Measurements from ENCODE around the gene SLC8B1. TPM values are rescaled to one million over a fixed set of nuclear protein-coding genes. Genes with fewer than 3 reads are reported as not detected.

The SLC8B1 gene
- total RNA-seq, 1 experiment from 2014 or later = 34.1 TPM

GRCh38 chr12:113333877-113334785 lies 778 bp downstream of the SLC8B1 start:
- Histone ChIP-seq H3K27ac (ENCODE audit: low read length) (no peak overlapping the region), H3K9ac (ENCODE audit: low read length) (peak overlapping the region; percentile 77), H3K36me3 (ENCODE audit: low read depth, low read length) (peaks cover 12% of the 10 kb centered on the region; the same call in 1 of the 2 replicates), H3K4me1 (ENCODE audit: insufficient read depth, low read length) (peaks cover 15% of the 10 kb centered on the region), H3K4me2 (ENCODE audit: low read length) (peak overlapping the region; percentile 88), H3K9me2 (replicated peaks; ENCODE audit: low read length) (no peaks in the 10 kb centered on the region), H4K20me1 (ENCODE audit: low read length) (no peaks in the 10 kb centered on the region), H3K79me2 (ENCODE audit: low read length) (peaks cover 19% of the 10 kb centered on the region), H2AFZ (ENCODE audit: low read length) (peak overlapping the region; percentile 57), H3K27me3 (ENCODE audit: low read length) (no peaks in the 10 kb centered on the region), H3F3A (ENCODE audit: low read length, unreplicated experiment) (no peaks in the 10 kb centered on the region), H3K9me3 (ENCODE audit: low read length) (no peaks in the 10 kb centered on the region), H3K4me3 (ENCODE audit: low read length) (peak overlapping the region; percentile 77)
- ATAC-seq (peak; percentile 15), DNase-seq (peak; percentile 35)
- intact Hi-C loops (cut with micrococcal nuclease) = no loop called here
- TF ChIP-seq EZH2 (IDR thresholded peaks at IDR 0.05; ENCODE audit: low read length, unreplicated experiment) = no peak
- no peak for TF ChIP-seq EZH2phosphoT487 (IDR thresholded peaks at IDR 0.05; ENCODE audit: borderline replicate concordance, low read length)
- no peak for TF ChIP-seq CTCF (conservative IDR thresholded peaks at IDR 0.05; ENCODE audit: low read depth, low read length)
- ChIA-PET CTCF (interaction anchor here (1.0 kb wide), 1 partner anchor 57 kb away, joined by 4 read pairs; no protein-coding TSS in a partner anchor), POLR2A (ENCODE audit: unreplicated experiment) (interaction anchor here (1.0 kb wide), 1 partner anchor 113 kb away, joined by 10 read pairs; the partner anchor contains the start of gene TPCN1)
- TSS peak; percentile 81 for BruUV-seq (replicated peaks)

GRCh38 chr12:113333418-113333750 lies 1.5 kb downstream of the SLC8B1 start:
- CTCF ChIA-PET = no interaction called here
- H3K27me3 ChIP-seq (ENCODE audit: low read length) = no peaks in the 10 kb centered on the region
- ATAC-seq = no peak
- no peaks in the 10 kb centered on the region for H4K20me1 ChIP-seq (ENCODE audit: low read length)
- POLR2A ChIA-PET (ENCODE audit: unreplicated experiment) = no interaction called here
- no peak for DNase-seq
- peak overlapping the region; percentile 88 for H3K4me2 ChIP-seq (ENCODE audit: low read length)
- TF ChIP-seq CTCF (conservative IDR thresholded peaks at IDR 0.05; ENCODE audit: low read depth, low read length) (no peak), EZH2 (IDR thresholded peaks at IDR 0.05; ENCODE audit: low read length, unreplicated experiment) (no peak), EZH2phosphoT487 (IDR thresholded peaks at IDR 0.05; ENCODE audit: borderline replicate concordance, low read length) (no peak)
- H3K36me3 ChIP-seq (ENCODE audit: low read depth, low read length) = peaks cover 12% of the 10 kb centered on the region; the same call in 1 of the 2 replicates
- H2AFZ ChIP-seq (ENCODE audit: low read length) = no peak overlapping the region
- H3K4me3 ChIP-seq (ENCODE audit: low read length) = peak overlapping the region; percentile 77
- H3K9me3 ChIP-seq (ENCODE audit: low read length) = no peaks in the 10 kb centered on the region
- no peaks in the 10 kb centered on the region for H3F3A ChIP-seq (ENCODE audit: low read length, unreplicated experiment)
- peaks cover 15% of the 10 kb centered on the region for H3K4me1 ChIP-seq (ENCODE audit: insufficient read depth, low read length)
- no peak overlapping the region for H3K27ac ChIP-seq (ENCODE audit: low read length)
- H3K79me2 ChIP-seq (ENCODE audit: low read length) = peaks cover 19% of the 10 kb centered on the region
- intact Hi-C loops (cut with micrococcal nuclease) = no loop called here
- BruUV-seq (replicated peaks) = no TSS peak
- H3K9ac ChIP-seq (ENCODE audit: low read length) = no peak overlapping the region
- no peaks in the 10 kb centered on the region for H3K9me2 ChIP-seq (replicated peaks; ENCODE audit: low read length)
